Caco-2 (cell line): ENCODE results near the gene G6PC3. TPM values are rescaled to one million over a fixed set of nuclear protein-coding genes. Genes with fewer than 3 reads are reported as not detected.

ENCODE experiments used
- BruUV-seq: library from RNA; stranded (reverse); fragments of 400-500 nt; replicated peaks from 2 replicates; lab custom pipeline; 2021; lab: Mats Ljungman, UMichigan
- CTCF ChIA-PET: fragments of 300-600 bp; sonication (Branson Sonifier 250); formaldehyde crosslinking; loops from one replicate; lab custom pipeline; 2022; ENCODE audit warnings: antibody characterized with exemption; lab: Charles Lee
- POLR2A ChIA-PET: fragments of 300-600 bp; sonication (Branson Sonifier 250); formaldehyde crosslinking; loops from one replicate; lab custom pipeline; 2022; ENCODE audit warnings: antibody characterized with exemption; lab: Charles Lee
- DNase-seq, 2 experiments: peaks; one replicate each; pipeline versions ENCODE4 v3.0.0 to v3.0.0-alpha.2; 2020 to 2022
- H3K27me3 ChIP-seq: replicated peaks from 2 replicates; pipeline ENCODE4 v1.6.0; 2011; ENCODE audit warnings: low read length; ENCODE audit not compliant: control insufficient read depth, insufficient read depth
- H3K36me3 ChIP-seq: 2 replicates; pipeline ENCODE4 v1.5.1; 2011; ENCODE audit warnings: low read length; ENCODE audit not compliant: control insufficient read depth, insufficient read depth
- H3K4me1 ChIP-seq: fragments of 250-450 bp; sonication (Bioruptor Pico); 2 replicates; pipeline ENCODE4 v1.5.1; 2020; ENCODE audit warnings: mild to moderate bottlenecking
- H3K4me3 ChIP-seq: 2 replicates; pipeline ENCODE4 v1.5.1; 2011; ENCODE audit warnings: low read depth, mild to moderate bottlenecking, control low read depth, low read length
- H3K9me3 ChIP-seq: fragments of 250-450 bp; sonication (Bioruptor Pico); 2 replicates; pipeline ENCODE4 v1.5.1; 2020; ENCODE audit warnings: mild to moderate bottlenecking, moderate library complexity
- H3K27ac Mint-ChIP-seq: one replicate; pipeline ENCODE4 v1.8.0; 2022; ENCODE audit warnings: mixed read lengths; ENCODE audit not compliant: unreplicated experiment
- H3K27me3 Mint-ChIP-seq: one replicate; pipeline ENCODE4 v1.8.0; 2022; ENCODE audit warnings: mixed read lengths; ENCODE audit not compliant: insufficient read depth, unreplicated experiment
- H3K36me3 Mint-ChIP-seq: one replicate; pipeline ENCODE4 v1.8.0; 2022; ENCODE audit warnings: mild to moderate bottlenecking, mixed read lengths; ENCODE audit not compliant: insufficient read depth, unreplicated experiment
- H3K4me1 Mint-ChIP-seq: one replicate; pipeline ENCODE4 v1.8.0; 2022; ENCODE audit warnings: low read depth, mixed read lengths; ENCODE audit not compliant: unreplicated experiment
- H3K4me3 Mint-ChIP-seq: one replicate; pipeline ENCODE4 v1.8.0; 2022; ENCODE audit warnings: mild to moderate bottlenecking, moderate library complexity, mixed read lengths; ENCODE audit not compliant: unreplicated experiment
- H3K9me3 Mint-ChIP-seq: one replicate; pipeline ENCODE4 v1.8.0; 2022; ENCODE audit warnings: mixed read lengths; ENCODE audit not compliant: unreplicated experiment
- intact Hi-C: fragments of 100-400 bp; cut with micrococcal nuclease; formaldehyde crosslinking; loops from one replicate; pipeline ENCODE4 v1.10.0; 2022; ENCODE audit not compliant: unreplicated experiment
- total RNA-seq: library from RNA; stranded (reverse); gene quantifications from 2 replicates; pipeline ENCODE4 v1.2.3, GENCODE V29; 2022
- TF ChIP-seq, protein P1 (sequence below), 2 experiments: fragments of 200-600 bp in 1 of 2; IDR thresholded peaks; 1 replicate in 1 of 2; 2 replicates in 1 of 2; pipeline versions ENCODE4 v1.5.1 to v1.8.0; 2011 to 2022; ENCODE audit warnings: antibody characterized with exemption in 1 of 2, control low read depth in 1 of 2, inconsistent platforms in 1 of 2, low read depth in 1 of 2, low read length in 1 of 2, mild to moderate bottlenecking in 1 of 2, moderate library complexity in 1 of 2; ENCODE audit not compliant: insufficient read depth in 1 of 2, severe bottlenecking in 1 of 2, unreplicated experiment in 1 of 2

G6PC3 gene
- total RNA-seq, 1 experiment from 2014 or later, result 60.1 TPM

GRCh38 chr17:44023545-44024270 is 46.8 kb upstream of the G6PC3 start:
- BruUV-seq, result no TSS peak
- Mint-ChIP-seq H3K4me3 (no peak overlapping the region), H3K27ac (no peak overlapping the region), H3K27me3 (no peaks in the 10 kb centered on the region), H3K4me1 (no peaks in the 10 kb centered on the region), H3K9me3 (no peaks in the 10 kb centered on the region), H3K36me3 (peaks cover 4% of the 10 kb centered on the region)
- Histone ChIP-seq H3K4me3 (no peak overlapping the region), H3K27me3 (no peaks in the 10 kb centered on the region), H3K4me1 (no peaks in the 10 kb centered on the region), H3K36me3 (0 out of 2 replicates have a peak, but pooled peaks cover 2% of the 10 kb centered on the region), H3K9me3 (no peaks in the 10 kb centered on the region)
- TF ChIP-seq, protein P1, sequence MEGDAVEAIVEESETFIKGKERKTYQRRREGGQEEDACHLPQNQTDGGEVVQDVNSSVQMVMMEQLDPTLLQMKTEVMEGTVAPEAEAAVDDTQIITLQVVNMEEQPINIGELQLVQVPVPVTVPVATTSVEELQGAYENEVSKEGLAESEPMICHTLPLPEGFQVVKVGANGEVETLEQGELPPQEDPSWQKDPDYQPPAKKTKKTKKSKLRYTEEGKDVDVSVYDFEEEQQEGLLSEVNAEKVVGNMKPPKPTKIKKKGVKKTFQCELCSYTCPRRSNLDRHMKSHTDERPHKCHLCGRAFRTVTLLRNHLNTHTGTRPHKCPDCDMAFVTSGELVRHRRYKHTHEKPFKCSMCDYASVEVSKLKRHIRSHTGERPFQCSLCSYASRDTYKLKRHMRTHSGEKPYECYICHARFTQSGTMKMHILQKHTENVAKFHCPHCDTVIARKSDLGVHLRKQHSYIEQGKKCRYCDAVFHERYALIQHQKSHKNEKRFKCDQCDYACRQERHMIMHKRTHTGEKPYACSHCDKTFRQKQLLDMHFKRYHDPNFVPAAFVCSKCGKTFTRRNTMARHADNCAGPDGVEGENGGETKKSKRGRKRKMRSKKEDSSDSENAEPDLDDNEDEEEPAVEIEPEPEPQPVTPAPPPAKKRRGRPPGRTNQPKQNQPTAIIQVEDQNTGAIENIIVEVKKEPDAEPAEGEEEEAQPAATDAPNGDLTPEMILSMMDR (IDR thresholded peaks at IDR 0.05; ENCODE audit: insufficient read depth in 1 of 2, low read depth in 1 of 2, low read length in 1 of 2, severe bottlenecking in 1 of 2, unreplicated experiment in 1 of 2), result no peak
- no peak for DNase-seq
- CTCF ChIA-PET, result no interaction called here
- intact Hi-C loops, result no loop called here
- POLR2A ChIA-PET, result no interaction called here

- H3K36me3 Mint-ChIP-seq, result peaks cover 9% of the 10 kb centered on the region
- Histone ChIP-seq H3K4me3 (no peak overlapping the region), H3K27me3 (no peaks in the 10 kb centered on the region), H3K4me1 (no peaks in the 10 kb centered on the region), H3K36me3 (0 out of 2 replicates have a peak, but pooled peaks cover 2% of the 10 kb centered on the region), H3K9me3 (no peaks in the 10 kb centered on the region)
- no peaks in the 10 kb centered on the region for H3K27me3 Mint-ChIP-seq
- no peaks in the 10 kb centered on the region for H3K4me1 Mint-ChIP-seq
- no peak overlapping the region for H3K27ac Mint-ChIP-seq
- ChIA-PET POLR2A (no interaction called here), CTCF (no interaction called here)
- H3K4me3 Mint-ChIP-seq, result no peak overlapping the region
- intact Hi-C loops, result no loop called here
- no peak for DNase-seq
- H3K9me3 Mint-ChIP-seq, result no peaks in the 10 kb centered on the region
- no TSS peak for BruUV-seq
- TF ChIP-seq, protein P1 (IDR thresholded peaks at IDR 0.05; ENCODE audit: insufficient read depth in 1 of 2, low read depth in 1 of 2, low read length in 1 of 2, severe bottlenecking in 1 of 2, unreplicated experiment in 1 of 2), result no peak
Measured at GRCh38 chr17:44024271-44024663, 46.3 kb upstream of the G6PC3 start.

DNA sequence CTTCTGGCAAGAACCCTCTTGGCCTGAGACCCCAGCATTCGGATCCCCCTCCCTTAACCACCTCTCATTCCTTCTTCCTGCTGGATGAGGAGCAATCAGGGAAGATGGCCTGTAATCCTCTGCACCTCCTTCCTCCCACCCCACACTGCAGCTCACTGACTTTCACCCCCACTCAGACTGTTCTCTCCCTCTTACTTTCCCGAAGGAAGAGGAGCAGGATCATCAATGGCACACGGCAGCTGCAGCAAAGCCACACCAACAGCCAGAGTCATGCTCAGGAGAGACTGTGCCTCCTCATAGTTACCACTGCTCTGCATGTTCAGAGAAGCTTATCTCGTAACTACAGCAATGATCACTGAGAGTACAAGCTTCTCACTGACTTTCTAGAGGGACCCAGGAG is 45.7 kb upstream of the G6PC3 start:
- Mint-ChIP-seq H3K4me1 (no peaks in the 10 kb centered on the region), H3K27me3 (no peaks in the 10 kb centered on the region), H3K27ac (no peak overlapping the region), H3K9me3 (no peaks in the 10 kb centered on the region), H3K4me3 (no peak overlapping the region), H3K36me3 (peaks cover 15% of the 10 kb centered on the region)
- Histone ChIP-seq H3K4me3 (no peak overlapping the region), H3K4me1 (no peaks in the 10 kb centered on the region), H3K27me3 (no peaks in the 10 kb centered on the region), H3K36me3 (0 out of 2 replicates have a peak, but pooled peaks cover 2% of the 10 kb centered on the region), H3K9me3 (no peaks in the 10 kb centered on the region)
- POLR2A ChIA-PET, result no interaction called here
- no TSS peak for BruUV-seq
- TF ChIP-seq, protein P1 (IDR thresholded peaks at IDR 0.05; ENCODE audit: insufficient read depth in 1 of 2, low read depth in 1 of 2, low read length in 1 of 2, severe bottlenecking in 1 of 2, unreplicated experiment in 1 of 2), result no peak
- DNase-seq, result no peak
- intact Hi-C loops, result no loop called here
- CTCF ChIA-PET, result no interaction called here
